ENCODE results near the gene ISY1.
"Not testable (repeated sequence)": the region's sequence is repeated elsewhere in the genome, so short reads cannot be mapped to it uniquely, and the experiment has no call there.

The ISY1 gene

DNA sequence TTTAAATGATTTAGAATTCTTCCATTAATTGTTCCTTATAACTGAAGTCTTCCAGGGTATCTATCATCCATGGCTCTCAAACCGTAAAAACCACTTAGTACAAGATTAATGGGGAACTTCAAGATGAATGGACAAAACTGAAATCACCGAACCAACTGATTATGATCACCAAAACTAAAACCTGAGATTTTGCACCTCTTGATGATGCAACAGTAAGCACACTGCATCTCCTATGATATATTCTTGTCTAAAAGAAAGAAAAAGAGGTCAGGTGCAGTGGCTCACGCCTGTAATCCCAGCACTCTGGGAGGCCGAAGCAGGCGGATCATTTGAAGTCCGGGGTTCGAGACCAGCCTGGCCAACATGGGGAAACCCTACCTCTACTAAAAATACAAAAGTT lies 3.6 kb upstream of the ISY1 start:
- no peaks in the 10 kb centered on the region for H3K9me3 ChIP-seq (ENCODE audit: insufficient read depth, low read length)
- H3K4me1 ChIP-seq (ENCODE audit: insufficient read depth, insufficient read length): no peaks in the 10 kb centered on the region
- H3K4me3 ChIP-seq (ENCODE audit: insufficient read length, low read depth): no peak overlapping the region
- peaks cover 35% of the 10 kb centered on the region for H3K36me3 ChIP-seq (ENCODE audit: insufficient read depth, insufficient read length, low read length)
- H3K9ac ChIP-seq (ENCODE audit: insufficient read length, low read depth): no peak overlapping the region
- H3K27me3 ChIP-seq (ENCODE audit: insufficient read depth, insufficient read length): no peaks in the 10 kb centered on the region
- no peak for DNase-seq (ENCODE audit: low read depth, low spot score)
- TF ChIP-seq SUZ12 (IDR thresholded peaks at IDR 0.05; ENCODE audit: extremely low read depth, insufficient read depth, insufficient read length): no peak
- TF ChIP-seq YY1 (IDR thresholded peaks at IDR 0.05; ENCODE audit: insufficient read depth, insufficient read length): no peak
- TF ChIP-seq ZNF274 (IDR thresholded peaks at IDR 0.05; ENCODE audit: low read depth, low read length): no peak

- DNase-seq (ENCODE audit: low read depth, low spot score): no peak
- Histone ChIP-seq H3K27me3 (ENCODE audit: insufficient read depth, insufficient read length) (no peaks in the 10 kb centered on the region), H3K9me3 (ENCODE audit: insufficient read depth, low read length) (no peaks in the 10 kb centered on the region), H3K9ac (ENCODE audit: insufficient read length, low read depth) (peak overlapping the region; percentile 89), H3K4me3 (ENCODE audit: insufficient read length, low read depth) (no peak overlapping the region), H3K36me3 (ENCODE audit: insufficient read depth, insufficient read length, low read length) (peaks cover 36% of the 10 kb centered on the region), H3K4me1 (ENCODE audit: insufficient read depth, insufficient read length) (no peaks in the 10 kb centered on the region)
- no peak for TF ChIP-seq ZNF274 (IDR thresholded peaks at IDR 0.05; ENCODE audit: low read depth, low read length)
These were observed 2.1 kb upstream of the ISY1 start for GRCh38 chr3:129162729-129163579.

GRCh38 chr3:129161860-129162271 lies 1.0 kb upstream of the ISY1 start:
- H3K27me3 ChIP-seq (ENCODE audit: insufficient read depth, insufficient read length): no peaks in the 10 kb centered on the region
- TF ChIP-seq ZNF274 (IDR thresholded peaks at IDR 0.05; ENCODE audit: low read depth, low read length) (no peak), YY1 (IDR thresholded peaks at IDR 0.05; ENCODE audit: insufficient read depth, insufficient read length) (no peak), SUZ12 (IDR thresholded peaks at IDR 0.05; ENCODE audit: extremely low read depth, insufficient read depth, insufficient read length) (no peak)
- DNase-seq (ENCODE audit: low read depth, low spot score): no peak
- peak overlapping the region; percentile 89 for H3K9ac ChIP-seq (ENCODE audit: insufficient read length, low read depth)
- H3K4me1 ChIP-seq (ENCODE audit: insufficient read depth, insufficient read length): no peaks in the 10 kb centered on the region
- no peaks in the 10 kb centered on the region for H3K9me3 ChIP-seq (ENCODE audit: insufficient read depth, low read length)
- H3K36me3 ChIP-seq (ENCODE audit: insufficient read depth, insufficient read length, low read length): peaks cover 35% of the 10 kb centered on the region
- peak overlapping the region; percentile 81 for H3K4me3 ChIP-seq (ENCODE audit: insufficient read length, low read depth)

DNA sequence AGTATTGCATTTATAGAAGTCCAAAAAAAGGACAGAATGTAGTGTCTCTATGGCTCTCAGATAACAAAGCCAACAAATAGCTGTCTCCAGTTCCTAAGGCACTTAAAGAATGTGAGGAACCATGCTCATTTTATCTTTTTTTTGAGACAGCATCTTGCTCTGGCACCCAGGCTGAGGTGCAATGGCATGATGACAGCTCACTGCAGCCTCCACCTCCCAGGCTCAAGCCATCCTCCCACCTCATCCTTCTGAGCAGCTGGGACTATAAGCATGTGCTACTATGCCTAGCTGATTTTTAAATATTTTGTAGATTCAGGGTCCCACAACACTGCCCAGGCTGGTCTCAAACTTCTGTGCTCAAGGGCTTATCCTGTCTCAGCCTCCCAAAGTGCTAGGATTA lies 16.1 kb downstream of the ISY1 start:
- no peak for DNase-seq (ENCODE audit: low read depth, low spot score)
- Histone ChIP-seq H3K27me3 (ENCODE audit: insufficient read depth, insufficient read length) (no peaks in the 10 kb centered on the region), H3K4me3 (ENCODE audit: insufficient read length, low read depth) (no peak overlapping the region), H3K9ac (ENCODE audit: insufficient read length, low read depth) (no peak overlapping the region), H3K9me3 (ENCODE audit: insufficient read depth, low read length) (no peaks in the 10 kb centered on the region), H3K4me1 (ENCODE audit: insufficient read depth, insufficient read length) (no peaks in the 10 kb centered on the region), H3K36me3 (ENCODE audit: insufficient read depth, insufficient read length, low read length) (peaks cover 41% of the 10 kb centered on the region)
- TF ChIP-seq ZNF274 (IDR thresholded peaks at IDR 0.05; ENCODE audit: low read depth, low read length): no peak
- no peak for TF ChIP-seq SUZ12 (IDR thresholded peaks at IDR 0.05; ENCODE audit: extremely low read depth, insufficient read depth, insufficient read length)
- no peak for TF ChIP-seq YY1 (IDR thresholded peaks at IDR 0.05; ENCODE audit: insufficient read depth, insufficient read length)

DNA sequence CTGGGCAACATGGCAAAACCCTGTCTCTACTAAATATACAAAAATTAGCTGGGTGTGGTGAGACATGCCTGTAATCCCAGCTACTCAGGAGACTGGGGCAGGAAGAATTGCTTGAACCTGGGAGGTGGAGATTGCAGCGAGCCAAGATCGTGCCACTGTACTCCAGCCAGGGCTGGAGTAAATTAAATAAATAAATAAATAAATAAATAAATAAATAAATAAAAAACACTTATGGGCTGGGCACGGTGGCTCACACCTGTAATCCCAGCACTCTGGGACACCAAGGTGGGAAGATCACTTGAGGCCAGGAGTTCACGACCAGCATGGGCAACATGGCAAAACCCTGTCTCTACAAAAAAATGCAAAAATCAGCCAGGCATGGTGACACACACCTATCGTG lies 19.9 kb downstream of the ISY1 start:
- H3K27me3 ChIP-seq (ENCODE audit: insufficient read depth, insufficient read length); DNase-seq (ENCODE audit: low read depth, low spot score); H3K9ac ChIP-seq (ENCODE audit: insufficient read length, low read depth); H3K4me3 ChIP-seq (ENCODE audit: insufficient read length, low read depth); H3K4me1 ChIP-seq (ENCODE audit: insufficient read depth, insufficient read length); H3K9me3 ChIP-seq (ENCODE audit: insufficient read depth, low read length): not testable (repeated sequence)
- H3K36me3 ChIP-seq (ENCODE audit: insufficient read depth, insufficient read length, low read length): peaks cover 56% of the 10 kb centered on the region

- Histone ChIP-seq H3K9me3 (ENCODE audit: insufficient read depth, low read length) (no peaks in the 10 kb centered on the region), H3K36me3 (ENCODE audit: insufficient read depth, insufficient read length, low read length) (peaks cover 56% of the 10 kb centered on the region), H3K4me1 (ENCODE audit: insufficient read depth, insufficient read length) (no peaks in the 10 kb centered on the region), H3K27me3 (ENCODE audit: insufficient read depth, insufficient read length) (no peaks in the 10 kb centered on the region), H3K9ac (ENCODE audit: insufficient read length, low read depth) (no peak overlapping the region), H3K4me3 (ENCODE audit: insufficient read length, low read depth) (no peak overlapping the region)
- DNase-seq (ENCODE audit: low read depth, low spot score): no peak
- TF ChIP-seq ZNF274 (IDR thresholded peaks at IDR 0.05; ENCODE audit: low read depth, low read length) (no peak), YY1 (IDR thresholded peaks at IDR 0.05; ENCODE audit: insufficient read depth, insufficient read length) (no peak), SUZ12 (IDR thresholded peaks at IDR 0.05; ENCODE audit: extremely low read depth, insufficient read depth, insufficient read length) (no peak)
These were observed 21.0 kb downstream of the ISY1 start for GRCh38 chr3:129139911-129140310.

GRCh38 chr3:129136275-129136674 lies 24.6 kb downstream of the ISY1 start:
- H3K36me3 ChIP-seq (ENCODE audit: insufficient read depth, insufficient read length, low read length): peaks cover 70% of the 10 kb centered on the region
- not testable (repeated sequence) for DNase-seq (ENCODE audit: low read depth, low spot score); H3K9me3 ChIP-seq (ENCODE audit: insufficient read depth, low read length); H3K4me3 ChIP-seq (ENCODE audit: insufficient read length, low read depth); H3K9ac ChIP-seq (ENCODE audit: insufficient read length, low read depth); H3K27me3 ChIP-seq (ENCODE audit: insufficient read depth, insufficient read length); H3K4me1 ChIP-seq (ENCODE audit: insufficient read depth, insufficient read length)
